Measurements from ENCODE around the gene ERMAP.

GRCh38 chr1:42807056-42807668 lies 9.8 kb upstream of the ERMAP start:
- no peak for TF ChIP-seq POLR2A (IDR thresholded peaks at IDR 0.05)
- TF ChIP-seq, protein P1, sequence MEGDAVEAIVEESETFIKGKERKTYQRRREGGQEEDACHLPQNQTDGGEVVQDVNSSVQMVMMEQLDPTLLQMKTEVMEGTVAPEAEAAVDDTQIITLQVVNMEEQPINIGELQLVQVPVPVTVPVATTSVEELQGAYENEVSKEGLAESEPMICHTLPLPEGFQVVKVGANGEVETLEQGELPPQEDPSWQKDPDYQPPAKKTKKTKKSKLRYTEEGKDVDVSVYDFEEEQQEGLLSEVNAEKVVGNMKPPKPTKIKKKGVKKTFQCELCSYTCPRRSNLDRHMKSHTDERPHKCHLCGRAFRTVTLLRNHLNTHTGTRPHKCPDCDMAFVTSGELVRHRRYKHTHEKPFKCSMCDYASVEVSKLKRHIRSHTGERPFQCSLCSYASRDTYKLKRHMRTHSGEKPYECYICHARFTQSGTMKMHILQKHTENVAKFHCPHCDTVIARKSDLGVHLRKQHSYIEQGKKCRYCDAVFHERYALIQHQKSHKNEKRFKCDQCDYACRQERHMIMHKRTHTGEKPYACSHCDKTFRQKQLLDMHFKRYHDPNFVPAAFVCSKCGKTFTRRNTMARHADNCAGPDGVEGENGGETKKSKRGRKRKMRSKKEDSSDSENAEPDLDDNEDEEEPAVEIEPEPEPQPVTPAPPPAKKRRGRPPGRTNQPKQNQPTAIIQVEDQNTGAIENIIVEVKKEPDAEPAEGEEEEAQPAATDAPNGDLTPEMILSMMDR (IDR thresholded peaks at IDR 0.05), result no peak

Measured in adrenal gland (tissue), 5 donors.